ENCODE results near the gene SIX5. TPM values are rescaled to one million over a fixed set of nuclear protein-coding genes. Genes with fewer than 3 reads are reported as not detected.

Gene SIX5
- total and polyA plus RNA-seq, 4 donors: 2.7 to 9.9 (median 4.4) TPM

GRCh38 chr19:45792470-45793177, 23.6 kb upstream of the SIX5 start, which contains the start of gene DMWD (continued):
- TF ChIP-seq SP1 (IDR thresholded peaks at IDR 0.05) (peak; percentile 69), RAD21 (IDR thresholded peaks at IDR 0.05) (no peak), FOXA2 (IDR thresholded peaks at IDR 0.05) (no peak), GABPA (IDR thresholded peaks at IDR 0.05 in 1 of 2, conservative IDR thresholded peaks at IDR 0.05 in 1 of 2) (peak in 1 of 2 donors; percentile 88)

DNA sequence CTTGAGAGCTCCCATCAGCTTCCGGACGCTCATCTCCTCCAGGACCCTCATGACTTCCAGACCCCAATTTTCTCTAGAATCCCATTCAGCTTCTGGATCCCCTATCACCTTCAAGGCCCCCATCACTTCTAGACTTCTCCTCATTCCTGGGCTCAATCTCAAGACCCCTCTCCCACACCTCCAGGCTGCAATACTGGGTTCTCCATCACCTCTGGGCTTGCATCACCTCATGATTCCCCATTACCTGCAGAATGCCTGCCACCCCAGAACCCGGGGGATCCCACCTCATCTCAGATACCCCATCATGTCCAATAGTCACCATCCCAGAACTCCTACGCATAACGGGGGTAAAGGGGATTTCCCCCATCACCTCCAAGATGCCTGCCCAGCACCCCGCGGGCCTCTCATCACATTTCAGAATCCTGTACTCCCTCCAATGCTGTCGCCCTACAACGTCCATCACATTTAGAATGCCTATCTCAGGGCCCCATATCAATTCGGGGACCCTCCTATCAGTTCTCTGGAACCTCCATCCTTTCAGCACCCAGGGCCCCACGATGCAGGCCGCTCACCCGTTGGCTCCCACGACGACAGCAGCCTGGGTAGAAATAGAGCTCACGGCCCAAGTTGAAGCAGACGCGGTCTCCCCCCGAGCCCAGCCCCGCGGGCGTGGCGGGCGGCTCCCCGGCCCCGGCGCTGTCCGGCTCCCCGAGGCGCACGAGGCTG, 22.9 kb upstream of the SIX5 start:
- Histone ChIP-seq H3K27me3 (ENCODE audit: control insufficient read depth in 4 of 4, insufficient read depth in 4 of 4, low read length in 3 of 4) (no peaks in the 10 kb centered on the region), H3K4me1 (ENCODE audit: control insufficient read depth in 4 of 4, insufficient read depth in 4 of 4, low read length in 3 of 4) (peaks cover 0 to 14% (median 13%) of the 10 kb centered on the region in 4 donors), H3K9ac (ENCODE audit: low read depth in 1 of 2, low read length in 2 of 2) (no peak overlapping the region), H3K9me3 (ENCODE audit: control insufficient read depth in 4 of 4, low read length in 3 of 4) (no peaks in the 10 kb centered on the region), H3K27ac (ENCODE audit: low read depth in 1 of 2, low read length in 2 of 2) (no peak overlapping the region), H3K4me3 (ENCODE audit: low read depth in 1 of 3, low read length in 3 of 3) (peak overlapping the region; percentile 70 to 93 (median 71)), H3K36me3 (ENCODE audit: control insufficient read depth in 4 of 4, insufficient read depth in 3 of 4, low read depth in 1 of 4, low read length in 3 of 4) (peaks cover 0 to 18% (median 4%) of the 10 kb centered on the region in 4 donors)
- TF ChIP-seq RAD21 (IDR thresholded peaks at IDR 0.05): no peak
- TF ChIP-seq ATF3 (IDR thresholded peaks at IDR 0.05): no peak
- TF ChIP-seq, protein P1, sequence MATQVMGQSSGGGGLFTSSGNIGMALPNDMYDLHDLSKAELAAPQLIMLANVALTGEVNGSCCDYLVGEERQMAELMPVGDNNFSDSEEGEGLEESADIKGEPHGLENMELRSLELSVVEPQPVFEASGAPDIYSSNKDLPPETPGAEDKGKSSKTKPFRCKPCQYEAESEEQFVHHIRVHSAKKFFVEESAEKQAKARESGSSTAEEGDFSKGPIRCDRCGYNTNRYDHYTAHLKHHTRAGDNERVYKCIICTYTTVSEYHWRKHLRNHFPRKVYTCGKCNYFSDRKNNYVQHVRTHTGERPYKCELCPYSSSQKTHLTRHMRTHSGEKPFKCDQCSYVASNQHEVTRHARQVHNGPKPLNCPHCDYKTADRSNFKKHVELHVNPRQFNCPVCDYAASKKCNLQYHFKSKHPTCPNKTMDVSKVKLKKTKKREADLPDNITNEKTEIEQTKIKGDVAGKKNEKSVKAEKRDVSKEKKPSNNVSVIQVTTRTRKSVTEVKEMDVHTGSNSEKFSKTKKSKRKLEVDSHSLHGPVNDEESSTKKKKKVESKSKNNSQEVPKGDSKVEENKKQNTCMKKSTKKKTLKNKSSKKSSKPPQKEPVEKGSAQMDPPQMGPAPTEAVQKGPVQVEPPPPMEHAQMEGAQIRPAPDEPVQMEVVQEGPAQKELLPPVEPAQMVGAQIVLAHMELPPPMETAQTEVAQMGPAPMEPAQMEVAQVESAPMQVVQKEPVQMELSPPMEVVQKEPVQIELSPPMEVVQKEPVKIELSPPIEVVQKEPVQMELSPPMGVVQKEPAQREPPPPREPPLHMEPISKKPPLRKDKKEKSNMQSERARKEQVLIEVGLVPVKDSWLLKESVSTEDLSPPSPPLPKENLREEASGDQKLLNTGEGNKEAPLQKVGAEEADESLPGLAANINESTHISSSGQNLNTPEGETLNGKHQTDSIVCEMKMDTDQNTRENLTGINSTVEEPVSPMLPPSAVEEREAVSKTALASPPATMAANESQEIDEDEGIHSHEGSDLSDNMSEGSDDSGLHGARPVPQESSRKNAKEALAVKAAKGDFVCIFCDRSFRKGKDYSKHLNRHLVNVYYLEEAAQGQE (IDR thresholded peaks at IDR 0.05): no peak
- no peak for TF ChIP-seq EGR1 (IDR thresholded peaks at IDR 0.05; ENCODE audit: low read depth in 2 of 2)
- no peak for TF ChIP-seq FOXA2 (IDR thresholded peaks at IDR 0.05)
- TF ChIP-seq MAX (IDR thresholded peaks at IDR 0.05): no peak
- TF ChIP-seq, protein P2, sequence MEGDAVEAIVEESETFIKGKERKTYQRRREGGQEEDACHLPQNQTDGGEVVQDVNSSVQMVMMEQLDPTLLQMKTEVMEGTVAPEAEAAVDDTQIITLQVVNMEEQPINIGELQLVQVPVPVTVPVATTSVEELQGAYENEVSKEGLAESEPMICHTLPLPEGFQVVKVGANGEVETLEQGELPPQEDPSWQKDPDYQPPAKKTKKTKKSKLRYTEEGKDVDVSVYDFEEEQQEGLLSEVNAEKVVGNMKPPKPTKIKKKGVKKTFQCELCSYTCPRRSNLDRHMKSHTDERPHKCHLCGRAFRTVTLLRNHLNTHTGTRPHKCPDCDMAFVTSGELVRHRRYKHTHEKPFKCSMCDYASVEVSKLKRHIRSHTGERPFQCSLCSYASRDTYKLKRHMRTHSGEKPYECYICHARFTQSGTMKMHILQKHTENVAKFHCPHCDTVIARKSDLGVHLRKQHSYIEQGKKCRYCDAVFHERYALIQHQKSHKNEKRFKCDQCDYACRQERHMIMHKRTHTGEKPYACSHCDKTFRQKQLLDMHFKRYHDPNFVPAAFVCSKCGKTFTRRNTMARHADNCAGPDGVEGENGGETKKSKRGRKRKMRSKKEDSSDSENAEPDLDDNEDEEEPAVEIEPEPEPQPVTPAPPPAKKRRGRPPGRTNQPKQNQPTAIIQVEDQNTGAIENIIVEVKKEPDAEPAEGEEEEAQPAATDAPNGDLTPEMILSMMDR (IDR thresholded peaks at IDR 0.05; ENCODE audit: low read depth, low read length, missing input control): no peak
- TF ChIP-seq TAF1 (conservative IDR thresholded peaks at IDR 0.05): no peak
- DNase-seq (ENCODE audit: low spot score): no peak
- WGBS: 10% methylated on average over 31 of the region's 31 CpGs

DNA sequence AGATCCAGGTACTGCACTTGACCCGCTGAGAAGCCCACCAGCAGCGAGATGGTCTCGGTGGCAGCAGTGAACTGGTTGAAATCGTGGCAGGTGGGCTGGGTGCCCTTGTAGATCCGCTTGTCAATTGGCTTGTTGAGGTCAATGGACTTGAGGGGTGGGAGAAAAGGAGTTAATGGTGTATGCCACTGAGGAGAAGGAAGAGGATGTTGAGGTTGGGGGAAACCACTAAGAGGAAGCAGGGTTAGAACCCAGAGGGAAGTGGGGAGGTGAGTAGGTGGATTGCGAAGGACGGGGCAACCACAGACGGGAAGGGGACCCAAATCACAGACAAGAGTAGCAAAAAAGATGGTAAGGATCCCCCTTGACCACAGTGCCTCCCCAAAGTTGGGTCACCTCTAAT, 21.9 kb upstream of the SIX5 start:
- Histone ChIP-seq H3K9me3 (ENCODE audit: control insufficient read depth in 4 of 4, low read length in 3 of 4) (no peaks in the 10 kb centered on the region), H3K27ac (ENCODE audit: low read depth in 1 of 2, low read length in 2 of 2) (no peak overlapping the region), H3K9ac (ENCODE audit: low read depth in 1 of 2, low read length in 2 of 2) (no peak overlapping the region), H3K4me3 (ENCODE audit: low read depth in 1 of 3, low read length in 3 of 3) (no peak overlapping the region), H3K4me1 (ENCODE audit: control insufficient read depth in 4 of 4, insufficient read depth in 4 of 4, low read length in 3 of 4) (peaks cover 0 to 14% (median 13%) of the 10 kb centered on the region in 4 donors), H3K36me3 (ENCODE audit: control insufficient read depth in 4 of 4, insufficient read depth in 3 of 4, low read depth in 1 of 4, low read length in 3 of 4) (peaks cover 0 to 27% (median 6%) of the 10 kb centered on the region in 4 donors), H3K27me3 (ENCODE audit: control insufficient read depth in 4 of 4, insufficient read depth in 4 of 4, low read length in 3 of 4) (no peaks in the 10 kb centered on the region)
- DNase-seq (ENCODE audit: low spot score): no peak
- TF ChIP-seq TAF1 (conservative IDR thresholded peaks at IDR 0.05) (no peak), RAD21 (IDR thresholded peaks at IDR 0.05) (no peak), ATF3 (IDR thresholded peaks at IDR 0.05) (no peak), NR2F2 (IDR thresholded peaks at IDR 0.05) (no peak), YY1 (IDR thresholded peaks at IDR 0.05) (no peak), MAX (IDR thresholded peaks at IDR 0.05) (no peak), SP1 (IDR thresholded peaks at IDR 0.05) (no peak), HNF4A (conservative IDR thresholded peaks at IDR 0.05) (no peak)
- 79% methylated on average over 8 of the region's 8 CpGs for WGBS

Data from liver (tissue), 9 donors.